GM12891 (cell line): ENCODE results near the gene CX3CR1.

Experiments used
- PAX5 ChIP-seq: IDR thresholded peaks from 2 replicates; pipeline ENCODE4 v1.6.1; 2011; ENCODE audit warnings: low read length, moderate library complexity, mild to moderate bottlenecking; ENCODE audit not compliant: insufficient read depth, severe bottlenecking
- POLR2A ChIP-seq: IDR thresholded peaks from 2 replicates; pipeline ENCODE4 v1.6.1; 2011; ENCODE audit warnings: low read depth, low read length, control low read depth
- POLR2AphosphoS5 ChIP-seq: IDR thresholded peaks from 2 replicates; pipeline ENCODE4 v1.6.1; 2011; ENCODE audit warnings: low read depth, low read length, control low read depth
- POU2F2 ChIP-seq: IDR thresholded peaks from 2 replicates; pipeline ENCODE4 v1.6.1; 2011; ENCODE audit warnings: low read depth, mild to moderate bottlenecking, control low read depth, low read length, moderate library complexity
- SPI1 ChIP-seq: IDR thresholded peaks from 2 replicates; pipeline ENCODE4 v1.6.1; 2011; ENCODE audit warnings: low read depth, low read length, control low read depth
- TAF1 ChIP-seq: IDR thresholded peaks from 2 replicates; pipeline ENCODE4 v1.6.1; 2011; ENCODE audit warnings: low read depth, low read length, control low read depth

DNA sequence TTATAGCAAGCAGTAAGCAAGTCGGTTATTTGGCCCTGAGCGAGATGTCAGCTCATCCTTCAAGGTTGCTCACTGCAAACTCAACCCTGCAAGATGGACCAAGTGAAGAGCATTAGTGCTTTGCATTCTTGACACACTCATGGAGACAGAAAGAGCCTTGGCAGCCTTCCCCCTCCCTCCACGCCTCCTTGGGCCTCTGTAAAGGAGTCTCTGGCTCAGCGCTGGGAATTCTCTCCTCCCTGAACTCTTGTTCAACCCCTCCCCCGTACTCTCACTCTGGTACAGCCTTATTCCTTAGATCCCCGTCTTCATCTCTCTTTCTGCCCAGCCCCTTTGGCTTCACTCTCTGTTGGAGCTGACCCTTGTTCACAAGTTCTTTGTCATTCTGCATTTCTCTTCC is 2.2 kb upstream of the CX3CR1 start:
- no peak for TF ChIP-seq POLR2A
- TF ChIP-seq POLR2AphosphoS5, result no peak
- TF ChIP-seq TAF1, result no peak
- no peak for TF ChIP-seq SPI1
- TF ChIP-seq POU2F2, result no peak
- no peak for TF ChIP-seq PAX5
